H9 (cell line): Measurements from ENCODE around the gene SETD3. TPM values are rescaled to one million over a fixed set of nuclear protein-coding genes. Genes with fewer than 3 reads are reported as not detected.

Experiments used
- DNase-seq: peaks from one replicate; pipeline ENCODE4 v3.0.0-alpha.2; 2017
- H2AFZ ChIP-seq: one replicate; pipeline ENCODE4 v1.6.1; 2013; ENCODE audit warnings: mild to moderate bottlenecking, low read length, control low read depth, moderate library complexity
- H2AK5ac ChIP-seq: 2 replicates; pipeline ENCODE4 v1.6.1; 2013; ENCODE audit warnings: low read length, control low read depth, mixed read lengths; ENCODE audit not compliant: insufficient read length
- H2BK120ac ChIP-seq: one replicate; pipeline ENCODE4 v1.6.1; 2013; ENCODE audit warnings: low read depth, mild to moderate bottlenecking, low read length, control low read depth, inconsistent platforms; ENCODE audit not compliant: poor library complexity, severe bottlenecking
- H2BK12ac ChIP-seq: 2 replicates; pipeline ENCODE4 v1.6.1; 2013; ENCODE audit warnings: low read length, control low read depth, mixed read lengths, low read depth; ENCODE audit not compliant: insufficient read length
- H2BK15ac ChIP-seq: 2 replicates; pipeline ENCODE4 v1.6.1; 2013; ENCODE audit warnings: low read depth, low read length, control low read depth
- H2BK20ac ChIP-seq: one replicate; pipeline ENCODE4 v1.6.1; 2013; ENCODE audit warnings: low read depth, mild to moderate bottlenecking, low read length, control low read depth, inconsistent platforms; ENCODE audit not compliant: poor library complexity, severe bottlenecking
- H2BK5ac ChIP-seq: 2 replicates; pipeline ENCODE4 v1.6.1; 2013; ENCODE audit warnings: low read length, control low read depth, mixed read lengths; ENCODE audit not compliant: insufficient read length
- H3K14ac ChIP-seq: 2 replicates; pipeline ENCODE4 v1.6.1; 2013; ENCODE audit warnings: low read length, control low read depth; ENCODE audit not compliant: insufficient read depth
- H3K18ac ChIP-seq: 2 replicates; pipeline ENCODE4 v1.6.1; 2013; ENCODE audit warnings: low read depth, mild to moderate bottlenecking, mixed read lengths, low read length, control low read depth; ENCODE audit not compliant: insufficient read length
- H3K23ac ChIP-seq: 2 replicates; pipeline ENCODE4 v1.6.1; 2013; ENCODE audit warnings: low read length, control low read depth, mixed read lengths, low read depth; ENCODE audit not compliant: insufficient read length
- H3K23me2 ChIP-seq: 2 replicates; pipeline ENCODE4 v1.6.1; 2013; ENCODE audit warnings: low read depth, mild to moderate bottlenecking, mixed read lengths, low read length, control low read depth; ENCODE audit not compliant: insufficient read length, poor library complexity, severe bottlenecking
- H3K27ac ChIP-seq: 2 replicates; pipeline ENCODE4 v1.5.1; 2013; ENCODE audit warnings: low read length, control low read depth, mixed read lengths, low read depth; ENCODE audit not compliant: insufficient read length
- H3K27me3 ChIP-seq: 2 replicates; pipeline ENCODE4 v1.6.1; 2013; ENCODE audit warnings: low read length, control low read depth, inconsistent platforms; ENCODE audit not compliant: insufficient read depth
- H3K4ac ChIP-seq: 2 replicates; pipeline ENCODE4 v1.6.1; 2013; ENCODE audit warnings: low read depth, mild to moderate bottlenecking, control low read depth, inconsistent platforms, low read length, moderate library complexity
- H3K4me1 ChIP-seq: 2 replicates; pipeline ENCODE4 v1.6.1; 2013; ENCODE audit warnings: low read length, control low read depth, inconsistent platforms; ENCODE audit not compliant: insufficient read depth
- H3K4me2 ChIP-seq: 2 replicates; pipeline ENCODE4 v1.6.1; 2013; ENCODE audit warnings: low read length, control low read depth, mixed read lengths; ENCODE audit not compliant: insufficient read length, insufficient read depth
- H3K56ac ChIP-seq: 2 replicates; pipeline ENCODE4 v1.6.1; 2013; ENCODE audit warnings: low read depth, mild to moderate bottlenecking, mixed read lengths, low read length, control low read depth; ENCODE audit not compliant: insufficient read length
- H3K79me1 ChIP-seq: 2 replicates; pipeline ENCODE4 v1.6.1; 2013; ENCODE audit warnings: low read depth, mild to moderate bottlenecking, moderate library complexity, low read length, control low read depth, inconsistent platforms; ENCODE audit not compliant: insufficient read depth, poor library complexity, severe bottlenecking
- H3K79me2 ChIP-seq: 2 replicates; pipeline ENCODE4 v1.6.1; 2013; ENCODE audit warnings: low read length, control low read depth, inconsistent platforms; ENCODE audit not compliant: insufficient read depth
- H3K9ac ChIP-seq: 2 replicates; pipeline ENCODE4 v1.6.1; 2013; ENCODE audit warnings: low read length, control low read depth, mixed read lengths; ENCODE audit not compliant: insufficient read length; ENCODE audit errors: extremely low read depth
- H3K9me3 ChIP-seq: one replicate; pipeline ENCODE4 v1.6.1; 2013; ENCODE audit warnings: low read depth, low read length, inconsistent platforms; ENCODE audit not compliant: control insufficient read depth
- H3T11ph ChIP-seq: one replicate; pipeline ENCODE4 v1.6.1; 2013; ENCODE audit warnings: mild to moderate bottlenecking, low read length, control low read depth, inconsistent platforms
- H4K20me1 ChIP-seq: one replicate; pipeline ENCODE4 v1.6.1; 2013; ENCODE audit not compliant: control insufficient read depth, insufficient read length, insufficient read depth
- H4K5ac ChIP-seq: 2 replicates; pipeline ENCODE4 v1.6.1; 2013; ENCODE audit warnings: low read depth, mild to moderate bottlenecking, mixed read lengths, low read length, control low read depth; ENCODE audit not compliant: insufficient read length
- H4K8ac ChIP-seq: replicated peaks from 2 replicates; pipeline ENCODE4 v1.6.1; 2013; ENCODE audit warnings: low read length, control low read depth, mixed read lengths, low read depth; ENCODE audit not compliant: insufficient read length
- H4K91ac ChIP-seq: 2 replicates; pipeline ENCODE4 v1.6.1; 2013; ENCODE audit warnings: low read depth, mild to moderate bottlenecking, moderate library complexity, mixed read lengths, low read length, control low read depth; ENCODE audit not compliant: insufficient read length
- H3K27ac Mint-ChIP-seq, 3 experiments: 2 replicates in 2 of 3; 3 replicates in 1 of 3; pipeline ENCODE4 v1.8.0; 2020 to 2021; ENCODE audit warnings: mixed read lengths in 3 of 3, mild to moderate bottlenecking in 1 of 3, moderate library complexity in 1 of 3
- H3K27me3 Mint-ChIP-seq: 2 replicates; pipeline ENCODE4 v1.8.0; 2021; ENCODE audit warnings: low read depth, mild to moderate bottlenecking, moderate library complexity, mixed read lengths
- H3K36me3 Mint-ChIP-seq, 3 experiments: 2 replicates in 2 of 3; 3 replicates in 1 of 3; pipeline ENCODE4 v1.8.0; 2020 to 2021; ENCODE audit warnings: low read depth in 3 of 3, mixed read lengths in 3 of 3; ENCODE audit not compliant: insufficient read depth in 1 of 3
- H3K4me1 Mint-ChIP-seq, 2 experiments: 2 replicates each; pipeline ENCODE4 v1.8.0; 2020; ENCODE audit warnings: mixed read lengths in 2 of 2
- H3K4me3 Mint-ChIP-seq, 2 experiments: 2 replicates in 1 of 2; 3 replicates in 1 of 2; pipeline ENCODE4 v1.8.0; 2020 to 2021; ENCODE audit warnings: mild to moderate bottlenecking in 2 of 2, mixed read lengths in 2 of 2, moderate library complexity in 1 of 2
- H3K9me3 Mint-ChIP-seq, 2 experiments: 2 replicates in 1 of 2; 3 replicates in 1 of 2; pipeline ENCODE4 v1.8.0; 2020; ENCODE audit warnings: mild to moderate bottlenecking in 2 of 2, mixed read lengths in 2 of 2, moderate library complexity in 1 of 2
- WGBS: extraction: QIAGEN DNeasy Blood & Tissue Kit; methylation state at CpG from one replicate; pipeline ENCODE4 v1.1.7; 2013; ENCODE audit warnings: missing lambda C conversion rate, low lambda C conversion rate, mixed read lengths; ENCODE audit not compliant: insufficient read length; ENCODE audit errors: extremely low coverage; 5-methylcytosine and 5-hydroxymethylcytosine counted together
- total RNA-seq: library from RNA; stranded (reverse); gene quantifications from 2 replicates; pipeline ENCODE4 v1.2.1, GENCODE V29; 2021
- TF ChIP-seq, protein P1 (sequence below): fragments of 200-600 bp; sonication (generic); conservative IDR thresholded peaks from 3 replicates; pipeline ENCODE4 v1.8.0; 2021; ENCODE audit warnings: antibody characterized with exemption, mild to moderate bottlenecking

The SETD3 gene
- total RNA-seq, 1 experiment from 2014 or later, result 56.7 TPM

DNA sequence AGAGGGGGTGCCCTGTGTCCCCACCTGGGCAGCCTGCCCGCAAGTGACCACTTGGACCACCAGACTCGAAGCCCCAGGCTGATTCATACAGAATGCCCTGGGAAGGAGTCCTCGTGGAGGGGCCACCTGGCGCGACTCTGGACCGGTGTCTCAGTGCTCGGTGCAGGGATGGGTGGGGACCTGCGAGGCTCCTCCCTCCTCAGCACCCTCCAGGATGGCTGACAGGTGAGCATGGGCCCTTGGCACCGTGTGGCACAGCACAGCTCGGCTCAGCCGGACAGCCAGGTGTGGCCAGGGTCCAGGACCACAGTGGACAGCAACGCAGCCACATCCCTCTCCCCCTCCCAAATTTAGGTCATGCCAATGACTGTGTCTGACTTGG is 45.0 kb upstream of the SETD3 start:
- no peak overlapping the region for H2BK20ac ChIP-seq
- H4K91ac ChIP-seq, result no peak overlapping the region
- TF ChIP-seq, protein P1, sequence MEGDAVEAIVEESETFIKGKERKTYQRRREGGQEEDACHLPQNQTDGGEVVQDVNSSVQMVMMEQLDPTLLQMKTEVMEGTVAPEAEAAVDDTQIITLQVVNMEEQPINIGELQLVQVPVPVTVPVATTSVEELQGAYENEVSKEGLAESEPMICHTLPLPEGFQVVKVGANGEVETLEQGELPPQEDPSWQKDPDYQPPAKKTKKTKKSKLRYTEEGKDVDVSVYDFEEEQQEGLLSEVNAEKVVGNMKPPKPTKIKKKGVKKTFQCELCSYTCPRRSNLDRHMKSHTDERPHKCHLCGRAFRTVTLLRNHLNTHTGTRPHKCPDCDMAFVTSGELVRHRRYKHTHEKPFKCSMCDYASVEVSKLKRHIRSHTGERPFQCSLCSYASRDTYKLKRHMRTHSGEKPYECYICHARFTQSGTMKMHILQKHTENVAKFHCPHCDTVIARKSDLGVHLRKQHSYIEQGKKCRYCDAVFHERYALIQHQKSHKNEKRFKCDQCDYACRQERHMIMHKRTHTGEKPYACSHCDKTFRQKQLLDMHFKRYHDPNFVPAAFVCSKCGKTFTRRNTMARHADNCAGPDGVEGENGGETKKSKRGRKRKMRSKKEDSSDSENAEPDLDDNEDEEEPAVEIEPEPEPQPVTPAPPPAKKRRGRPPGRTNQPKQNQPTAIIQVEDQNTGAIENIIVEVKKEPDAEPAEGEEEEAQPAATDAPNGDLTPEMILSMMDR, result no peak
- H2BK12ac ChIP-seq, result no peak overlapping the region
- H3K79me1 ChIP-seq, result no peaks in the 10 kb centered on the region
- H3K9me3 ChIP-seq, result no peaks in the 10 kb centered on the region
- Mint-ChIP-seq H3K36me3 (peaks cover 0 to 7% (median 0%) of the 10 kb centered on the region in 3 experiments; a peak in 2 of 7 replicates), H3K27me3 (no peaks in the 10 kb centered on the region; the same call in 1 of the 2 replicates), H3K4me1 (peaks cover 64 to 83% of the 10 kb centered on the region in 2 experiments), H3K27ac (no peak overlapping the region), H3K4me3 (no peak overlapping the region), H3K9me3 (no peaks in the 10 kb centered on the region)
- no peak overlapping the region for H3K18ac ChIP-seq
- no peak overlapping the region for H3K4ac ChIP-seq
- no peak overlapping the region for H2AK5ac ChIP-seq
- H3K14ac ChIP-seq, result no peak overlapping the region
- H4K20me1 ChIP-seq, result no peaks in the 10 kb centered on the region
- H3K4me2 ChIP-seq, result no peak overlapping the region
- no peak overlapping the region for H4K8ac ChIP-seq
- no peak for DNase-seq
- H2BK5ac ChIP-seq, result no peak overlapping the region
- no peak overlapping the region for H4K5ac ChIP-seq
- no peak overlapping the region for H3K27ac ChIP-seq
- no peaks in the 10 kb centered on the region for H3K79me2 ChIP-seq
- H3K27me3 ChIP-seq, result no peaks in the 10 kb centered on the region
- no peak overlapping the region for H3K56ac ChIP-seq
- H2BK120ac ChIP-seq, result no peak overlapping the region
- H3K23me2 ChIP-seq, result no peaks in the 10 kb centered on the region
- H3K9ac ChIP-seq, result no peak overlapping the region
- H3T11ph ChIP-seq, result no peak overlapping the region
- no CpG with 5 or more reads among the region's 12 CpGs for WGBS
- H2AFZ ChIP-seq, result no peak overlapping the region
- H3K23ac ChIP-seq, result no peak overlapping the region
- no peak overlapping the region for H2BK15ac ChIP-seq
- H3K4me1 ChIP-seq, result peaks cover 11% of the 10 kb centered on the region; the same call in 1 of the 2 replicates
